K562 (cell line): ENCODE results near the gene BTBD17. TPM values are rescaled to one million over a fixed set of nuclear protein-coding genes. Genes with fewer than 3 reads are reported as not detected.

Experiments
- ATAC-seq: fragments of 200-7000 bp; cut with Tn5 transposase; 3 replicates; pipeline ENCODE4 v1.9.1; 2020; ENCODE audit warnings: moderate library complexity
- BruUV-seq: library from RNA; stranded (reverse); fragments of 400-500 nt; replicated peaks from 2 replicates; lab custom pipeline; 2021; lab: Mats Ljungman, UMichigan
- CTCF ChIA-PET: fragments of 300-600 bp; formaldehyde crosslinking; extraction: SDS; loops from one replicate; lab custom pipeline; 2021; ENCODE audit warnings: low intra/inter-chr PET ratio; lab: Yijun Ruan, JAX
- POLR2A ChIA-PET: fragments of 300-600, 350-650 bp; sonication (Branson Sonifier 250); formaldehyde crosslinking; extraction: SDS; loops from one replicate; lab custom pipeline; 2021; ENCODE audit warnings: antibody characterized with exemption, inconsistent platforms; lab: Yijun Ruan, JAX
- DNase-seq, 4 experiments: peaks; one replicate each; pipeline versions ENCODE4 v3.0.0 to v3.0.0-alpha.2; 2011 to 2018; ENCODE audit warnings: low spot score in 3 of 4, mixed read lengths in 3 of 4; ENCODE audit errors: extremely low read depth in 1 of 4
- FAIRE-seq: peaks from 2 replicates; lab custom pipeline; 2011; peaks lifted over from hg19 to GRCh38; lab: Jason Lieb, UNC
- H2AFZ ChIP-seq: 2 replicates; pipeline ENCODE4 v1.6.0; 2011; ENCODE audit warnings: low read depth, low read length, control low read depth, inconsistent platforms
- H3K27ac ChIP-seq: fragments of 200-600 bp; 3 replicates; pipeline ENCODE4 v1.8.0; 2011; ENCODE audit warnings: low read depth, mild to moderate bottlenecking, control low read depth, inconsistent platforms, low read length, moderate library complexity, mixed read lengths; ENCODE audit errors: extremely low read depth
- H3K27me3 ChIP-seq, 2 experiments: fragments of 300-600 bp in 1 of 2; 2 replicates in 1 of 2; 3 replicates in 1 of 2; pipeline versions ENCODE4 v1.6.0 to v1.8.0; 2011; ENCODE audit warnings: inconsistent platforms in 2 of 2, low read length in 2 of 2, mild to moderate bottlenecking in 1 of 2, mixed read lengths in 1 of 2, moderate library complexity in 1 of 2; ENCODE audit not compliant: control insufficient read depth in 2 of 2, insufficient read depth in 2 of 2
- H3K36me3 ChIP-seq: fragments of 300-600 bp; 3 replicates; pipeline ENCODE4 v1.8.0; 2011; ENCODE audit warnings: mild to moderate bottlenecking, low read length, inconsistent platforms; ENCODE audit not compliant: control insufficient read depth, insufficient read depth
- H3K4me1 ChIP-seq, 2 experiments: fragments of 200-600 bp in 1 of 2; replicated peaks in 1 of 2; 2 replicates in 1 of 2; 3 replicates in 1 of 2; pipeline versions ENCODE4 v1.5.1 to v1.8.0; 2011; ENCODE audit warnings: inconsistent platforms in 2 of 2, low read length in 2 of 2, mild to moderate bottlenecking in 1 of 2, mixed read lengths in 1 of 2, moderate library complexity in 1 of 2; ENCODE audit not compliant: control insufficient read depth in 2 of 2, insufficient read depth in 2 of 2
- H3K4me2 ChIP-seq: 2 replicates; pipeline ENCODE4 v1.6.1; 2011; ENCODE audit warnings: low read length, control low read depth, inconsistent platforms, mixed read lengths; ENCODE audit not compliant: insufficient read depth
- H3K4me3 ChIP-seq: fragments of 200-600 bp; sonication (generic), shearing (Covaris generic); 2 replicates; pipeline ENCODE4 v1.5.1; 2016; ENCODE audit warnings: control low read depth, inconsistent platforms
- H3K79me2 ChIP-seq: fragments of 200-600 bp; 3 replicates; pipeline ENCODE4 v1.8.0; 2011; ENCODE audit warnings: low read length, inconsistent platforms; ENCODE audit not compliant: control insufficient read depth, insufficient read depth
- H3K9ac ChIP-seq, 2 experiments: 2 replicates each; pipeline versions ENCODE4 v1.6.0 to v1.6.1; 2011; ENCODE audit warnings: low read depth in 2 of 2, low read length in 2 of 2, control low read depth in 1 of 2, inconsistent platforms in 1 of 2, mild to moderate bottlenecking in 1 of 2, mixed read lengths in 1 of 2; ENCODE audit not compliant: insufficient read depth in 1 of 2
- H3K9me1 ChIP-seq: one replicate; pipeline ENCODE4 v1.6.0; 2011; ENCODE audit warnings: inconsistent platforms, mild to moderate bottlenecking, low read length, moderate library complexity; ENCODE audit not compliant: control insufficient read depth, insufficient read depth
- H3K9me3 ChIP-seq: replicated peaks from 2 replicates; pipeline ENCODE4 v1.5.1; 2011; ENCODE audit warnings: low read depth, low read length, inconsistent platforms; ENCODE audit not compliant: control insufficient read depth, insufficient read depth
- H4K20me1 ChIP-seq: replicated peaks from 2 replicates; pipeline ENCODE4 v1.6.1; 2011; ENCODE audit warnings: low read length, inconsistent platforms, mixed read lengths; ENCODE audit not compliant: control insufficient read depth, insufficient read depth
- GTF2F1 ChIP-seq: IDR thresholded peaks from 2 replicates; pipeline ENCODE4 v1.6.1; 2011; ENCODE audit warnings: low read depth, low read length, improper control_type of control experiment
- POU5F1 ChIP-seq: fragments of 150-350 bp; IDR thresholded peaks from 2 replicates; pipeline ENCODE4 v1.6.1; 2014; ENCODE audit warnings: borderline replicate concordance, low read length, low read depth, mild to moderate bottlenecking; ENCODE audit not compliant: partially characterized antibody
- RBM17 ChIP-seq: fragments of 200-400 bp; formaldehyde crosslinking; IDR thresholded peaks from 2 replicates; pipeline ENCODE4 v1.6.1; 2017; ENCODE audit warnings: low read depth, mild to moderate bottlenecking, low read length, borderline replicate concordance
- RFX5 ChIP-seq: IDR thresholded peaks from 2 replicates; pipeline ENCODE4 v1.6.1; 2011; ENCODE audit warnings: low read depth, mild to moderate bottlenecking, improper control_type of control experiment, low read length
- TAF9B ChIP-seq: fragments of 450-650 bp; IDR thresholded peaks from 2 replicates; pipeline ENCODE4 v1.6.1; 2018; ENCODE audit warnings: mild to moderate bottlenecking; ENCODE audit not compliant: partially characterized antibody
- WGBS: fragments of 100-300 bp; shearing (Covaris generic); methylation state at CpG from one replicate; pipeline ENCODE4 v1.1.6; 2016; ENCODE audit warnings: low coverage, mixed read lengths; ENCODE audit not compliant: insufficient coverage; ENCODE audit errors: missing lambda C conversion rate; 5-methylcytosine and 5-hydroxymethylcytosine counted together
- in situ Hi-C: fragments of 300-500 bp; cut with MboI; formaldehyde crosslinking; loops from 4 replicates; pipeline ENCODE4 v1.15.0; 2018; ENCODE audit warnings: inconsistent platforms, mixed read lengths
- intact Hi-C: fragments of 100-400 bp; cut with micrococcal nuclease; formaldehyde crosslinking; loops from 2 replicates; pipeline ENCODE4 v1.14.2; 2022
- polyA plus RNA-seq, 8 experiments: library from polyadenylated mRNA; depleted of rRNA in 4 of 8; stranded (reverse) in 5 of 8; unstranded in 3 of 8; fragments of >200 nt; fragmentation: Nextera tagmentation in 2 of 8; fragmentation: Illumina TruSeq in 1 of 8; extraction: Ambion mirVana in 2 of 8; extraction: Trizol in 1 of 8; gene quantifications; 2 replicates each; pipeline versions ENCODE4 v1.2.1 to v1.2.3, GENCODE V29; 2011 to 2014; ENCODE audit warnings: inconsistent platforms in 1 of 8, missing spikeins in 1 of 8
- total RNA-seq, 7 experiments: library from RNA; depleted of rRNA in 6 of 7; stranded (reverse); fragments of >200 nt in 6 of 7; fragmentation: Illumina TruSeq in 2 of 7; extraction: Trizol in 2 of 7; gene quantifications; 2 replicates each; pipeline versions ENCODE4 v1.2.1 to v1.2.3, GENCODE V29; 2011 to 2021; ENCODE audit warnings: low replicate concordance in 1 of 7
- TF ChIP-seq, protein P1 (sequence below): fragments of 200-600 bp; sonication (generic); IDR thresholded peaks from one replicate; pipeline ENCODE4 v1.6.1; 2012; ENCODE audit warnings: mild to moderate bottlenecking, low read depth, low read length, inconsistent platforms

Gene BTBD17
- total and polyA plus RNA-seq, 9 of the 15 experiments (the other 6 are each of a cell fraction or from before 2014, with no cell fraction given) = not detected

DNA sequence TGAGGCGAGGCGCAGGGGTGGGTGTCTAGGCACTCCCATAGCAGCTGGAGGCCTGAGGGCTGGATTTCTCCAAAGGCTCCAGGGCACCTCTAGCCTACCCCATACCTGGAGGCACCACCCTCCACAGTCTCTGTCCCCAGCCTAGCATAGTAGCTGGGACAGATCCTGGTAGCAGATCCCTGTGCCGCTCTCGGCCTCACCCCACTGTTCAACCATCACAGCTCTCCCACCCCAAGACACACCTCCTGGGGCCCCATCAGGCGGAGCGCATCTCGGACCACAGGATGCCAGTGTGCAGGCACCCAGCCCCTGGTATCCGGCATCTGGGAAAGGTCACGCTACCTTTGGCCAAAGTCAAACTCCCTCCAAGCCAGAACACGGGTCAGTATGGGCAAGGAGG lies 7.1 kb downstream of the BTBD17 start:
- no peak for TF ChIP-seq POU5F1
- TF ChIP-seq, protein P1, sequence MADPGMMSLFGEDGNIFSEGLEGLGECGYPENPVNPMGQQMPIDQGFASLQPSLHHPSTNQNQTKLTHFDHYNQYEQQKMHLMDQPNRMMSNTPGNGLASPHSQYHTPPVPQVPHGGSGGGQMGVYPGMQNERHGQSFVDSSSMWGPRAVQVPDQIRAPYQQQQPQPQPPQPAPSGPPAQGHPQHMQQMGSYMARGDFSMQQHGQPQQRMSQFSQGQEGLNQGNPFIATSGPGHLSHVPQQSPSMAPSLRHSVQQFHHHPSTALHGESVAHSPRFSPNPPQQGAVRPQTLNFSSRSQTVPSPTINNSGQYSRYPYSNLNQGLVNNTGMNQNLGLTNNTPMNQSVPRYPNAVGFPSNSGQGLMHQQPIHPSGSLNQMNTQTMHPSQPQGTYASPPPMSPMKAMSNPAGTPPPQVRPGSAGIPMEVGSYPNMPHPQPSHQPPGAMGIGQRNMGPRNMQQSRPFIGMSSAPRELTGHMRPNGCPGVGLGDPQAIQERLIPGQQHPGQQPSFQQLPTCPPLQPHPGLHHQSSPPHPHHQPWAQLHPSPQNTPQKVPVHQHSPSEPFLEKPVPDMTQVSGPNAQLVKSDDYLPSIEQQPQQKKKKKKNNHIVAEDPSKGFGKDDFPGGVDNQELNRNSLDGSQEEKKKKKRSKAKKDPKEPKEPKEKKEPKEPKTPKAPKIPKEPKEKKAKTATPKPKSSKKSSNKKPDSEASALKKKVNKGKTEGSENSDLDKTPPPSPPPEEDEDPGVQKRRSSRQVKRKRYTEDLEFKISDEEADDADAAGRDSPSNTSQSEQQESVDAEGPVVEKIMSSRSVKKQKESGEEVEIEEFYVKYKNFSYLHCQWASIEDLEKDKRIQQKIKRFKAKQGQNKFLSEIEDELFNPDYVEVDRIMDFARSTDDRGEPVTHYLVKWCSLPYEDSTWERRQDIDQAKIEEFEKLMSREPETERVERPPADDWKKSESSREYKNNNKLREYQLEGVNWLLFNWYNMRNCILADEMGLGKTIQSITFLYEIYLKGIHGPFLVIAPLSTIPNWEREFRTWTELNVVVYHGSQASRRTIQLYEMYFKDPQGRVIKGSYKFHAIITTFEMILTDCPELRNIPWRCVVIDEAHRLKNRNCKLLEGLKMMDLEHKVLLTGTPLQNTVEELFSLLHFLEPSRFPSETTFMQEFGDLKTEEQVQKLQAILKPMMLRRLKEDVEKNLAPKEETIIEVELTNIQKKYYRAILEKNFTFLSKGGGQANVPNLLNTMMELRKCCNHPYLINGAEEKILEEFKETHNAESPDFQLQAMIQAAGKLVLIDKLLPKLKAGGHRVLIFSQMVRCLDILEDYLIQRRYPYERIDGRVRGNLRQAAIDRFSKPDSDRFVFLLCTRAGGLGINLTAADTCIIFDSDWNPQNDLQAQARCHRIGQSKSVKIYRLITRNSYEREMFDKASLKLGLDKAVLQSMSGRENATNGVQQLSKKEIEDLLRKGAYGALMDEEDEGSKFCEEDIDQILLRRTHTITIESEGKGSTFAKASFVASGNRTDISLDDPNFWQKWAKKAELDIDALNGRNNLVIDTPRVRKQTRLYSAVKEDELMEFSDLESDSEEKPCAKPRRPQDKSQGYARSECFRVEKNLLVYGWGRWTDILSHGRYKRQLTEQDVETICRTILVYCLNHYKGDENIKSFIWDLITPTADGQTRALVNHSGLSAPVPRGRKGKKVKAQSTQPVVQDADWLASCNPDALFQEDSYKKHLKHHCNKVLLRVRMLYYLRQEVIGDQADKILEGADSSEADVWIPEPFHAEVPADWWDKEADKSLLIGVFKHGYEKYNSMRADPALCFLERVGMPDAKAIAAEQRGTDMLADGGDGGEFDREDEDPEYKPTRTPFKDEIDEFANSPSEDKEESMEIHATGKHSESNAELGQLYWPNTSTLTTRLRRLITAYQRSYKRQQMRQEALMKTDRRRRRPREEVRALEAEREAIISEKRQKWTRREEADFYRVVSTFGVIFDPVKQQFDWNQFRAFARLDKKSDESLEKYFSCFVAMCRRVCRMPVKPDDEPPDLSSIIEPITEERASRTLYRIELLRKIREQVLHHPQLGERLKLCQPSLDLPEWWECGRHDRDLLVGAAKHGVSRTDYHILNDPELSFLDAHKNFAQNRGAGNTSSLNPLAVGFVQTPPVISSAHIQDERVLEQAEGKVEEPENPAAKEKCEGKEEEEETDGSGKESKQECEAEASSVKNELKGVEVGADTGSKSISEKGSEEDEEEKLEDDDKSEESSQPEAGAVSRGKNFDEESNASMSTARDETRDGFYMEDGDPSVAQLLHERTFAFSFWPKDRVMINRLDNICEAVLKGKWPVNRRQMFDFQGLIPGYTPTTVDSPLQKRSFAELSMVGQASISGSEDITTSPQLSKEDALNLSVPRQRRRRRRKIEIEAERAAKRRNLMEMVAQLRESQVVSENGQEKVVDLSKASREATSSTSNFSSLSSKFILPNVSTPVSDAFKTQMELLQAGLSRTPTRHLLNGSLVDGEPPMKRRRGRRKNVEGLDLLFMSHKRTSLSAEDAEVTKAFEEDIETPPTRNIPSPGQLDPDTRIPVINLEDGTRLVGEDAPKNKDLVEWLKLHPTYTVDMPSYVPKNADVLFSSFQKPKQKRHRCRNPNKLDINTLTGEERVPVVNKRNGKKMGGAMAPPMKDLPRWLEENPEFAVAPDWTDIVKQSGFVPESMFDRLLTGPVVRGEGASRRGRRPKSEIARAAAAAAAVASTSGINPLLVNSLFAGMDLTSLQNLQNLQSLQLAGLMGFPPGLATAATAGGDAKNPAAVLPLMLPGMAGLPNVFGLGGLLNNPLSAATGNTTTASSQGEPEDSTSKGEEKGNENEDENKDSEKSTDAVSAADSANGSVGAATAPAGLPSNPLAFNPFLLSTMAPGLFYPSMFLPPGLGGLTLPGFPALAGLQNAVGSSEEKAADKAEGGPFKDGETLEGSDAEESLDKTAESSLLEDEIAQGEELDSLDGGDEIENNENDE = no peak
- TF ChIP-seq RFX5 = no peak
- no peak for TF ChIP-seq GTF2F1
- TF ChIP-seq RBM17 = no peak
- TF ChIP-seq TAF9B = no peak
- Histone ChIP-seq H4K20me1 (peaks cover 4% of the 10 kb centered on the region; the same call in 1 of the 2 replicates), H3K27me3 (peaks cover 22 to 75% of the 10 kb centered on the region in 2 experiments; a peak in 4 of 5 replicates), H3K4me2 (no peak overlapping the region), H2AFZ (no peak overlapping the region), H3K9ac (no peak overlapping the region), H3K79me2 (no peaks in the 10 kb centered on the region), H3K36me3 (no peaks in the 10 kb centered on the region), H3K27ac (no peak overlapping the region), H3K4me3 (no peak overlapping the region), H3K9me3 (no peaks in the 10 kb centered on the region), H3K4me1 (peaks cover 0 to 40% of the 10 kb centered on the region in 2 experiments; a peak in 2 of 5 replicates), H3K9me1 (no peaks in the 10 kb centered on the region)
- ATAC-seq (peak; percentile 9), DNase-seq (no peak), FAIRE-seq (no peak)
- in situ Hi-C loops (loop anchor here (5.0 kb wide), 1 partner anchor 142 kb away; the partner anchor contains the start of gene TTYH2), intact Hi-C loops (no loop called here)
- CTCF ChIA-PET = interaction anchor here (1.9 kb wide), 1 partner anchor 55 kb away, joined by 21 read pairs; no protein-coding TSS in a partner anchor
- BruUV-seq = no TSS peak
- 29% methylated on average over 8 of the region's 10 CpGs for WGBS
- POLR2A ChIA-PET = interaction anchor here (0.6 kb wide), 1 partner anchor 143 kb away, joined by 3 read pairs; no protein-coding TSS in a partner anchor
